Measurements from ENCODE around the gene TNXB.
A peak's percentile ranks its signal among the peaks of the same experiment; 100 is the strongest.

TNXB gene

DNA sequence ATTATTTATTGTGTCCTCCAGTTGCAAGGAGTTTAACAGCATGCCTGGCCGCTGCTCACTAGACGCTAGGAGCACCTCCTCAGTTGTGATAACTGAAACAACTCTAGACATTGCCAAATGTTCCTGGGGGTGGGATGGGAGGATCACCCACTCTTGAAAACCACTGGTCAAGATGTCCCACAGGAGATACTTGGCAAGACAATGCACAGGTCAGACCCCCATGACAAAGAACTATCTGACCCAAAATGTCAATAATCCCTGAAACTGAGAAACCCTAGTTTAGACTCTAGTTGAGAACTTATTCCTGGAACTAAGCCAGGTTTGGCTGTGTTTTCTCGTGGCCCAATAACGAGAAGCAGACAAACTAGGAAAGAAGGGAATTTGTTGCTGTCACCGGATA, 30.5 kb upstream of the TNXB start:
- Histone ChIP-seq H3K4me1 (ENCODE audit: control extremely low read depth in 1 of 4, control insufficient read depth in 4 of 4, insufficient read depth in 4 of 4, low read length in 3 of 4) (no peaks in the 10 kb centered on the region), H3K9me3 (ENCODE audit: control extremely low read depth in 1 of 5, control insufficient read depth in 4 of 5, insufficient read depth in 2 of 5, low read depth in 1 of 5, low read length in 4 of 5) (no peaks in the 10 kb centered on the region), H3K27me3 (replicated peaks in 2 of 5; ENCODE audit: control insufficient read depth in 4 of 5, insufficient read depth in 5 of 5, low read length in 4 of 5) (no peaks in the 10 kb centered on the region), H3K27ac (ENCODE audit: insufficient read depth in 1 of 2, low read depth in 1 of 2, low read length in 2 of 2, poor library complexity in 1 of 2, severe bottlenecking in 2 of 2) (no peak overlapping the region), H3K4me3 (ENCODE audit: control insufficient read depth in 1 of 7, extremely low read depth in 1 of 7, insufficient read depth in 4 of 7, low read depth in 2 of 7, low read length in 6 of 7) (no peak overlapping the region), H3K36me3 (ENCODE audit: control insufficient read depth in 4 of 4, insufficient read depth in 4 of 4, low read length in 3 of 4) (no peaks in the 10 kb centered on the region)
- DNase-seq = no peak
- WGBS (ENCODE audit: insufficient coverage) = 87% methylated on average over 3 of the region's 5 CpGs
- ChIA-PET CTCF (no interaction called here), POLR2A (no interaction called here)

GRCh38 chr6:32137454-32137853, 28.3 kb upstream of the TNXB start:
- H3K27ac ChIP-seq (ENCODE audit: insufficient read depth in 1 of 2, low read depth in 1 of 2, low read length in 2 of 2, poor library complexity in 1 of 2, severe bottlenecking in 2 of 2) = no peak overlapping the region
- DNase-seq = no peak
- H3K36me3 ChIP-seq (ENCODE audit: control insufficient read depth in 4 of 4, insufficient read depth in 4 of 4, low read length in 3 of 4) = no peaks in the 10 kb centered on the region
- POLR2A ChIA-PET = no interaction called here
- no peaks in the 10 kb centered on the region for H3K9me3 ChIP-seq (ENCODE audit: control extremely low read depth in 1 of 5, control insufficient read depth in 4 of 5, insufficient read depth in 2 of 5, low read depth in 1 of 5, low read length in 4 of 5)
- peaks cover 0 to 5% (median 0%) of the 10 kb centered on the region in 5 experiments for H3K27me3 ChIP-seq (replicated peaks in 2 of 5; ENCODE audit: control insufficient read depth in 4 of 5, insufficient read depth in 5 of 5, low read length in 4 of 5)
- CTCF ChIA-PET = interaction anchor here (0.9 to 1.0 kb wide), 2 partner anchors 12 to 20 kb away, joined by 3 to 4 read pairs; no protein-coding TSS in a partner anchor
- no peaks in the 10 kb centered on the region for H3K4me1 ChIP-seq (ENCODE audit: control extremely low read depth in 1 of 4, control insufficient read depth in 4 of 4, insufficient read depth in 4 of 4, low read length in 3 of 4)
- H3K4me3 ChIP-seq (ENCODE audit: control insufficient read depth in 1 of 7, extremely low read depth in 1 of 7, insufficient read depth in 4 of 7, low read depth in 2 of 7, low read length in 6 of 7) = no peak overlapping the region

DNA sequence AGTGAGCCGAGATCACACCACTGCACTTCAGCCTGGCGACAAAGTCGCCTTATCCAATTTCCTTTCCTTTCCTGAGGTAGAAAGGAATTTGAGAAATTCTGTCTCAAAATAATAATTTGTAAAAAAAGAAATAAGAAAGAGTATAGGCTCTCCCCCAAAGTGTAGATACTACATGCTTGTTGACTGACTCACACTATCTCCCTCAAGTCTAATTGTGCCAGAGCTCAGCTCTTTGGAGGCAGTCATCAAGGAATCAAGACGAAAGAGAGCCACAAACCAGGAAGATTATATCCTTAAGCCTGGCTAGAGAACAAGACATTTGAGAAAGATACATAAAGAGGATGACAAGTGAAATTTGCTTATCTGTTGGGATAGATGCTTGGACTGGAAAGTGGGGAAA, 24.6 kb upstream of the TNXB start:
- Histone ChIP-seq H3K27ac (ENCODE audit: insufficient read depth in 1 of 2, low read depth in 1 of 2, low read length in 2 of 2, poor library complexity in 1 of 2, severe bottlenecking in 2 of 2) (no peak overlapping the region), H3K4me3 (ENCODE audit: control insufficient read depth in 1 of 7, extremely low read depth in 1 of 7, insufficient read depth in 4 of 7, low read depth in 2 of 7, low read length in 6 of 7) (no peak overlapping the region), H3K4me1 (ENCODE audit: control extremely low read depth in 1 of 4, control insufficient read depth in 4 of 4, insufficient read depth in 4 of 4, low read length in 3 of 4) (peaks cover 0 to 14% (median 11%) of the 10 kb centered on the region in 4 experiments), H3K36me3 (ENCODE audit: control insufficient read depth in 4 of 4, insufficient read depth in 4 of 4, low read length in 3 of 4) (no peaks in the 10 kb centered on the region), H3K27me3 (replicated peaks in 2 of 5; ENCODE audit: control insufficient read depth in 4 of 5, insufficient read depth in 5 of 5, low read length in 4 of 5) (peaks cover 0 to 5% (median 0%) of the 10 kb centered on the region in 5 experiments), H3K9me3 (ENCODE audit: control extremely low read depth in 1 of 5, control insufficient read depth in 4 of 5, insufficient read depth in 2 of 5, low read depth in 1 of 5, low read length in 4 of 5) (no peaks in the 10 kb centered on the region)
- ChIA-PET POLR2A (no interaction called here), CTCF (interaction anchor here (1.5 kb wide), 1 partner anchor 15 kb away, joined by 3 read pairs; no protein-coding TSS in a partner anchor)
- no CpG with 5 or more reads among the region's 4 CpGs for WGBS (ENCODE audit: insufficient coverage)
- no peak for DNase-seq

DNA sequence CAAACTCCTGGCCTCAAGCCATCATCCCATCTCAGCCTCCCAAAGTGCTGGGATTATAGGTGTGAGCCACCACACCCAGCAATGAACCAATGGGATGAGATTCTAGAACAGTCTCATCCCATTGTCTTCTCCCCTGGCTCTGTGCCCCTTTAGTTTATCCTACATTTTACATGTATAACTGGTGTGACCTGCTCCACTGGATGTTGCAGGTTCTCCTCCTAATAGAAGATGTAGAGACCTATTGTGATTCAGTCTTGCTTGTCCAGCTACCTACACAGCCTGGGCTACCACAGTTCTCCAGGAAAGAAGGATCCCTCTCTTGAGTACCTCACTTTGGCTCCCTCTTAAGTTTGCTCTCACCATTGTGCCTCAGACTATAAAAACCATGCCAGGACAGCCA, 23.0 kb upstream of the TNXB start:
- POLR2A ChIA-PET = no interaction called here
- no peak overlapping the region for H3K27ac ChIP-seq (ENCODE audit: insufficient read depth in 1 of 2, low read depth in 1 of 2, low read length in 2 of 2, poor library complexity in 1 of 2, severe bottlenecking in 2 of 2)
- no peak for DNase-seq
- H3K9me3 ChIP-seq (ENCODE audit: control extremely low read depth in 1 of 5, control insufficient read depth in 4 of 5, insufficient read depth in 2 of 5, low read depth in 1 of 5, low read length in 4 of 5) = no peaks in the 10 kb centered on the region
- CTCF ChIA-PET = interaction anchor here (2.1 kb wide), 1 partner anchor 13 kb away, joined by 8 read pairs; no protein-coding TSS in a partner anchor
- peaks cover 0 to 24% (median 21%) of the 10 kb centered on the region in 4 experiments for H3K4me1 ChIP-seq (ENCODE audit: control extremely low read depth in 1 of 4, control insufficient read depth in 4 of 4, insufficient read depth in 4 of 4, low read length in 3 of 4)
- peaks cover 0 to 5% (median 0%) of the 10 kb centered on the region in 5 experiments for H3K27me3 ChIP-seq (replicated peaks in 2 of 5; ENCODE audit: control insufficient read depth in 4 of 5, insufficient read depth in 5 of 5, low read length in 4 of 5)
- no peak overlapping the region for H3K4me3 ChIP-seq (ENCODE audit: control insufficient read depth in 1 of 7, extremely low read depth in 1 of 7, insufficient read depth in 4 of 7, low read depth in 2 of 7, low read length in 6 of 7)
- no peaks in the 10 kb centered on the region for H3K36me3 ChIP-seq (ENCODE audit: control insufficient read depth in 4 of 4, insufficient read depth in 4 of 4, low read length in 3 of 4)

- Histone ChIP-seq H3K4me3 (ENCODE audit: control insufficient read depth in 1 of 7, extremely low read depth in 1 of 7, insufficient read depth in 4 of 7, low read depth in 2 of 7, low read length in 6 of 7) (no peak overlapping the region), H3K36me3 (ENCODE audit: control insufficient read depth in 4 of 4, insufficient read depth in 4 of 4, low read length in 3 of 4) (peaks cover 0 to 5% (median under 1%) of the 10 kb centered on the region in 4 experiments), H3K27me3 (replicated peaks in 2 of 5; ENCODE audit: control insufficient read depth in 4 of 5, insufficient read depth in 5 of 5, low read length in 4 of 5) (peaks cover 0 to 5% (median 0%) of the 10 kb centered on the region in 5 experiments), H3K4me1 (ENCODE audit: control extremely low read depth in 1 of 4, control insufficient read depth in 4 of 4, insufficient read depth in 4 of 4, low read length in 3 of 4) (peaks cover 1 to 30% (median 26%) of the 10 kb centered on the region in 4 experiments), H3K27ac (ENCODE audit: insufficient read depth in 1 of 2, low read depth in 1 of 2, low read length in 2 of 2, poor library complexity in 1 of 2, severe bottlenecking in 2 of 2) (no peak overlapping the region), H3K9me3 (ENCODE audit: control extremely low read depth in 1 of 5, control insufficient read depth in 4 of 5, insufficient read depth in 2 of 5, low read depth in 1 of 5, low read length in 4 of 5) (no peaks in the 10 kb centered on the region)
- whole genome bisulfite sequencing (ENCODE audit: insufficient coverage) = 81% methylated on average over 2 of the region's 14 CpGs
- DNase-seq = peak; percentile 49 to 77 (median 59)
- CTCF ChIA-PET = interaction anchor here (1.7 to 5.0 kb wide), 3 partner anchors 14 to 38 kb away, joined by 4 to 31 read pairs (median 8); no protein-coding TSS in a partner anchor
- POLR2A ChIA-PET = no interaction called here
Measured at GRCh38 chr6:32131439-32131948, 22.4 kb upstream of the TNXB start.

GRCh38 chr6:32129297-32130088, 20.4 kb upstream of the TNXB start:
- peak overlapping the region; percentile 46 to 96 for H3K27ac ChIP-seq (ENCODE audit: insufficient read depth in 1 of 2, low read depth in 1 of 2, low read length in 2 of 2, poor library complexity in 1 of 2, severe bottlenecking in 2 of 2)
- peaks cover 0 to 5% (median 0%) of the 10 kb centered on the region in 5 experiments for H3K27me3 ChIP-seq (replicated peaks in 2 of 5; ENCODE audit: control insufficient read depth in 4 of 5, insufficient read depth in 5 of 5, low read length in 4 of 5)
- no peak for DNase-seq
- POLR2A ChIA-PET = interaction anchor here (0.8 kb wide), 1 partner anchor 30 kb away, joined by 3 read pairs; no protein-coding TSS in a partner anchor
- H3K36me3 ChIP-seq (ENCODE audit: control insufficient read depth in 4 of 4, insufficient read depth in 4 of 4, low read length in 3 of 4) = peaks cover 0 to 20% (median 12%) of the 10 kb centered on the region in 4 experiments
- H3K9me3 ChIP-seq (ENCODE audit: control extremely low read depth in 1 of 5, control insufficient read depth in 4 of 5, insufficient read depth in 2 of 5, low read depth in 1 of 5, low read length in 4 of 5) = no peaks in the 10 kb centered on the region
- peak overlapping the region; percentile 40 to 94 (median 80) for H3K4me3 ChIP-seq (ENCODE audit: control insufficient read depth in 1 of 7, extremely low read depth in 1 of 7, insufficient read depth in 4 of 7, low read depth in 2 of 7, low read length in 6 of 7)
- peaks cover 1 to 30% (median 26%) of the 10 kb centered on the region in 4 experiments for H3K4me1 ChIP-seq (ENCODE audit: control extremely low read depth in 1 of 4, control insufficient read depth in 4 of 4, insufficient read depth in 4 of 4, low read length in 3 of 4)
- CTCF ChIA-PET = interaction anchor here (0.6 to 5.0 kb wide), 10 partner anchors 12 to 843 kb away, joined by 3 to 31 read pairs (median 6); partner anchors contain the start of gene PRRT1
- 50% methylated on average over 21 of the region's 22 CpGs for WGBS (ENCODE audit: insufficient coverage)

All from common myeloid progenitor, CD34-positive (primary cell).